Activated naive CD4-positive, alpha-beta T cell treated with anti-CD3 and anti-CD28 coated beads for 36 hours (primary cell): ENCODE results near the gene PHC2. TPM values are rescaled to one million over a fixed set of nuclear protein-coding genes. Genes with fewer than 3 reads are reported as not detected.

Experiments used
- CTCF ChIA-PET: fragments of 350-600 bp; sonication (Branson Sonifier 250); formaldehyde crosslinking; loops from one replicate; lab custom pipeline; 2021; ENCODE audit warnings: antibody characterized with exemption; lab: Charles Lee
- DNase-seq: peaks from one replicate; pipeline ENCODE4 v3.0.0-alpha.2; 2020
- H3K27ac Mint-ChIP-seq: one replicate; pipeline ENCODE4 v1.8.0; 2021; ENCODE audit warnings: mild to moderate bottlenecking, mixed read lengths
- H3K27me3 Mint-ChIP-seq: one replicate; pipeline ENCODE4 v1.8.0; 2021; ENCODE audit warnings: low read depth, mixed read lengths
- H3K36me3 Mint-ChIP-seq: one replicate; pipeline ENCODE4 v1.8.0; 2021; ENCODE audit warnings: low read depth, mixed read lengths
- H3K4me1 Mint-ChIP-seq: one replicate; pipeline ENCODE4 v1.8.0; 2021; ENCODE audit warnings: low read depth, mixed read lengths
- H3K4me3 Mint-ChIP-seq: one replicate; pipeline ENCODE4 v1.8.0; 2021; ENCODE audit warnings: mild to moderate bottlenecking, moderate library complexity, mixed read lengths
- H3K9me3 Mint-ChIP-seq: one replicate; pipeline ENCODE4 v1.8.0; 2021; ENCODE audit warnings: mixed read lengths
- intact Hi-C: fragments of 100-400 bp; cut with micrococcal nuclease; formaldehyde crosslinking; loops from one replicate; pipeline ENCODE4 v1.15.1; 2023
- total RNA-seq, 2 experiments: library from RNA; stranded (reverse); gene quantifications; one replicate each; pipeline ENCODE4 v1.2.3, GENCODE V29; 2021

PHC2 gene
- total RNA-seq, 2 experiments from 2014 or later, result 15.6 to 15.9 TPM

GRCh38 chr1:33363470-33363861 lies 67.4 kb downstream of the PHC2 start:
- no peak overlapping the region for H3K27ac Mint-ChIP-seq
- intact Hi-C loops, result no loop called here
- H3K36me3 Mint-ChIP-seq, result no peaks in the 10 kb centered on the region
- no peak overlapping the region for H3K4me3 Mint-ChIP-seq
- DNase-seq, result no peak
- no peaks in the 10 kb centered on the region for H3K4me1 Mint-ChIP-seq
- no peaks in the 10 kb centered on the region for H3K27me3 Mint-ChIP-seq
- no peaks in the 10 kb centered on the region for H3K9me3 Mint-ChIP-seq
- CTCF ChIA-PET, result interaction anchor here (2.5 kb wide), 1 partner anchor 68 kb away, joined by 9 read pairs; no protein-coding TSS in a partner anchor

DNA sequence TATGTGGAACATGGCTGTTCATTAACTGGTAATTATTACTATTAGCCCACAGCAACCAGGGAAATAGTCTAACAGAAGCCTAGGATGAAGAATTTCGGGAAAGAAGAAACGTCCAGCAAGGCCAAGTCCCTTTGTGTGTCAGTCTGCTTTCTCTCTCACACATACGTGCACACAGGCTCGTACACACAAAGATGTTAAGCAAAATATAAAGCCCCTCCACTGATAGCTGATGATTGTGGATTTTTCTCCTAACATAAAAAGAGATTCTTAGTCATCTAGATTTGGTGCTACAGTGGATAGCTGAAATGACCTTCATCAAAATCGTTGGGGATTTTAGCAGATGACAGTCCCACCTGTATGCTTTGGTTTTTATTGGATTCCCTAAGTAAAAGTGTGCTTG lies 67.9 kb downstream of the PHC2 start:
- CTCF ChIA-PET, result interaction anchor here (1.8 to 2.5 kb wide), 2 partner anchors 65 to 68 kb away, joined by 7 to 9 read pairs; no protein-coding TSS in a partner anchor
- H3K27ac Mint-ChIP-seq, result no peak overlapping the region
- no peaks in the 10 kb centered on the region for H3K27me3 Mint-ChIP-seq
- DNase-seq, result no peak
- no peak overlapping the region for H3K4me3 Mint-ChIP-seq
- H3K9me3 Mint-ChIP-seq, result no peaks in the 10 kb centered on the region
- no peaks in the 10 kb centered on the region for H3K36me3 Mint-ChIP-seq
- intact Hi-C loops, result no loop called here
- H3K4me1 Mint-ChIP-seq, result no peaks in the 10 kb centered on the region

DNA sequence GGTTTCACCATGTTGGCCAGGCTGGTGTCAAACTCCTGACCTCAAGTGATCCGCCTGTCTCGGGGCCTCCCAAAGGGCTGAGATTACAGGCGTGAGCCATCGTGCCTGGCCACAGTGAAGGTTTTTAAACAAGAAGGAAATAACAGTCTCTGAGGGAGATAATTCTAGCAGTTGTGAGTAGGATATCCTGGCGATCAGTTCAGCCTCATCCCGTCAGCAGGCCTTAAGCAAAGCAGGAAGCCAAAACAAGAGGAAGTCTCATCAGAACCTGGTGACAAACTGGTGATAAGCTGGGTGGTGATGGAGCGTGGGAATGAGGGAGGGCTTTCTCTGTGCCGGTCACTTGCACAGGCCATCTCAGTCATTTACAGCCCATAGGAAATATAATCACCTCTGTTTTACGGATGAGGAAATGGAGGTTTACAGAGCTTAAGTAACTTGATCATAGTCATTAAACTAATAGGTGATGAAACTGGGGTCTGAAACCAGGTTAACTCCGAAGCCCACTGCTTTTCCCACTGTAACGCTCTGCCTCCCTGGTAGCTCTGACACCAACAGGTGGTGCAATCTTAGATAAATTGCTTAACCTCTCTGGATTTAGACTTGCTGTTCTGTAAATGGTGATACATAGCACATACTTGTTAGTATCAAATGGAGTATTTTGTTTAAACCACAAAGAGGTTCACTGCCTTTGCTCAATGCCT lies 69.2 kb downstream of the PHC2 start:
- DNase-seq, result no peak
- no peak overlapping the region for H3K4me3 Mint-ChIP-seq
- intact Hi-C loops, result no loop called here
- H3K27me3 Mint-ChIP-seq, result no peaks in the 10 kb centered on the region
- CTCF ChIA-PET, result interaction anchor here (0.7 to 2.5 kb wide), 3 partner anchors 64 to 138 kb away, joined by 3 to 9 read pairs (median 7); no protein-coding TSS in a partner anchor
- no peak overlapping the region for H3K27ac Mint-ChIP-seq
- no peaks in the 10 kb centered on the region for H3K9me3 Mint-ChIP-seq
- no peaks in the 10 kb centered on the region for H3K36me3 Mint-ChIP-seq
- no peaks in the 10 kb centered on the region for H3K4me1 Mint-ChIP-seq

DNA sequence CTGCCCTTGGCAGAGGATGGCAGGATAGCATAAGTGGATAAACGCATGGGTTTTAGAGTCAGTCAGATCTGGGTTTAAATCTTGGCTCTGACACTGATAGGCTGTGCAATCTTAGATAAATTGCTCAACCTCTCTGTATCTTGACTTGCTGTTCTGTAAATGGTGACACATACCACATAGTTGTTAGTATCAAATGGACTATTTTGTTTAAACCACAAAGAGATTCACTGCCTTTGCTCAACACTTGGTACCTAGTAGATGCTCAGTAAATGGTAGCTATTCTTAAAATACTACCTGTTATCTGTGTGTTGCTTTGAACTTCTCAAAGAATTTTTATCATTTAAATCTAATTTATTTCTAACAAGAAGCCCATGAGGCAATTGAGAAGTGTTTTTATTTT lies 70.5 kb downstream of the PHC2 start:
- no peaks in the 10 kb centered on the region for H3K4me1 Mint-ChIP-seq
- DNase-seq, result no peak
- no peaks in the 10 kb centered on the region for H3K27me3 Mint-ChIP-seq
- intact Hi-C loops, result no loop called here
- no peaks in the 10 kb centered on the region for H3K36me3 Mint-ChIP-seq
- H3K4me3 Mint-ChIP-seq, result no peak overlapping the region
- CTCF ChIA-PET, result interaction anchor here (1.4 kb wide), 1 partner anchor 24 kb away, joined by 4 read pairs; no protein-coding TSS in a partner anchor
- no peak overlapping the region for H3K27ac Mint-ChIP-seq
- no peaks in the 10 kb centered on the region for H3K9me3 Mint-ChIP-seq

GRCh38 chr1:33359931-33360330 lies 71.0 kb downstream of the PHC2 start:
- intact Hi-C loops, result no loop called here
- no peaks in the 10 kb centered on the region for H3K36me3 Mint-ChIP-seq
- no peaks in the 10 kb centered on the region for H3K4me1 Mint-ChIP-seq
- no peaks in the 10 kb centered on the region for H3K27me3 Mint-ChIP-seq
- no peak overlapping the region for H3K4me3 Mint-ChIP-seq
- DNase-seq, result no peak
- no peaks in the 10 kb centered on the region for H3K9me3 Mint-ChIP-seq
- no peak overlapping the region for H3K27ac Mint-ChIP-seq
- CTCF ChIA-PET, result interaction anchor here (1.4 kb wide), 1 partner anchor 24 kb away, joined by 4 read pairs; no protein-coding TSS in a partner anchor

GRCh38 chr1:33358795-33359503 lies 71.9 kb downstream of the PHC2 start:
- Mint-ChIP-seq H3K4me3 (no peak overlapping the region), H3K36me3 (peaks cover 3% of the 10 kb centered on the region), H3K27ac (no peak overlapping the region), H3K9me3 (no peaks in the 10 kb centered on the region), H3K27me3 (no peaks in the 10 kb centered on the region), H3K4me1 (no peaks in the 10 kb centered on the region)
- CTCF ChIA-PET, result no interaction called here
- no peak for DNase-seq
- intact Hi-C loops, result no loop called here

GRCh38 chr1:33358114-33358794 lies 72.6 kb downstream of the PHC2 start:
- no peaks in the 10 kb centered on the region for H3K27me3 Mint-ChIP-seq
- H3K4me1 Mint-ChIP-seq, result no peaks in the 10 kb centered on the region
- H3K36me3 Mint-ChIP-seq, result peaks cover 3% of the 10 kb centered on the region
- intact Hi-C loops, result no loop called here
- CTCF ChIA-PET, result no interaction called here
- DNase-seq, result no peak
- no peak overlapping the region for H3K27ac Mint-ChIP-seq
- no peaks in the 10 kb centered on the region for H3K9me3 Mint-ChIP-seq
- H3K4me3 Mint-ChIP-seq, result no peak overlapping the region

GRCh38 chr1:33357099-33357498 lies 73.8 kb downstream of the PHC2 start:
- no peak overlapping the region for H3K4me3 Mint-ChIP-seq
- H3K27ac Mint-ChIP-seq, result no peak overlapping the region
- no peak for DNase-seq
- no peaks in the 10 kb centered on the region for H3K27me3 Mint-ChIP-seq
- H3K36me3 Mint-ChIP-seq, result peaks cover 3% of the 10 kb centered on the region
- H3K9me3 Mint-ChIP-seq, result no peaks in the 10 kb centered on the region
- intact Hi-C loops, result no loop called here
- no peaks in the 10 kb centered on the region for H3K4me1 Mint-ChIP-seq
- CTCF ChIA-PET, result no interaction called here

- Mint-ChIP-seq H3K4me3 (no peak overlapping the region), H3K27me3 (no peaks in the 10 kb centered on the region), H3K36me3 (peaks cover 5% of the 10 kb centered on the region), H3K27ac (no peak overlapping the region), H3K4me1 (peaks cover 12% of the 10 kb centered on the region), H3K9me3 (no peaks in the 10 kb centered on the region)
- intact Hi-C loops, result no loop called here
- DNase-seq, result no peak
- CTCF ChIA-PET, result no interaction called here
Observed at GRCh38 chr1:33354707-33355316, 76.1 kb downstream of the PHC2 start.

GRCh38 chr1:33353531-33353930 lies 77.4 kb downstream of the PHC2 start:
- DNase-seq, result no peak
- Mint-ChIP-seq H3K9me3 (no peaks in the 10 kb centered on the region), H3K27me3 (no peaks in the 10 kb centered on the region), H3K4me1 (peaks cover 14% of the 10 kb centered on the region), H3K27ac (no peak overlapping the region), H3K4me3 (no peak overlapping the region), H3K36me3 (peaks cover 5% of the 10 kb centered on the region)
- CTCF ChIA-PET, result interaction anchor here (0.6 kb wide), 1 partner anchor 243 kb away, joined by 3 read pairs; no protein-coding TSS in a partner anchor
- intact Hi-C loops, result no loop called here

GRCh38 chr1:33351281-33351660 lies 79.6 kb downstream of the PHC2 start:
- H3K9me3 Mint-ChIP-seq, result no peaks in the 10 kb centered on the region
- H3K27ac Mint-ChIP-seq, result no peak overlapping the region
- DNase-seq, result no peak
- peaks cover 35% of the 10 kb centered on the region for H3K4me1 Mint-ChIP-seq
- H3K4me3 Mint-ChIP-seq, result peak overlapping the region; percentile 17
- CTCF ChIA-PET, result interaction anchor here (1.3 to 2.3 kb wide), 2 partner anchors 56 to 120 kb away, joined by 5 to 8 read pairs; partner anchors contain the start of gene ZSCAN20
- no peaks in the 10 kb centered on the region for H3K27me3 Mint-ChIP-seq
- H3K36me3 Mint-ChIP-seq, result peaks cover 8% of the 10 kb centered on the region
- intact Hi-C loops, result no loop called here
